B cell (primary cell): ENCODE data around the gene SLC17A8. TPM values are rescaled to one million over a fixed set of nuclear protein-coding genes. Genes with fewer than 3 reads are reported as not detected.

ENCODE experiments used
- ATAC-seq: fragments of 200-7000 bp; cut with Tn5 transposase; one replicate; pipeline ENCODE4 v1.10.0; 2021; ENCODE audit warnings: low read depth, mild to moderate bottlenecking, moderate number of reproducible peaks, moderate library complexity
- CTCF ChIA-PET: fragments of 350-600 bp; sonication (Branson Sonifier 250); formaldehyde crosslinking; loops from one replicate; lab custom pipeline; 2021; ENCODE audit warnings: antibody characterized with exemption, inconsistent platforms; lab: Charles Lee
- POLR2A ChIA-PET: fragments of 350-600 bp; sonication (Branson Sonifier 250); formaldehyde crosslinking; loops from one replicate; lab custom pipeline; 2021; ENCODE audit warnings: antibody characterized with exemption; lab: Charles Lee
- DNase-seq: peaks from one replicate; pipeline ENCODE4 v3.0.0; 2013
- H2AFZ ChIP-seq: 2 replicates; pipeline ENCODE4 v1.6.1; 2012; ENCODE audit warnings: mild to moderate bottlenecking, low read depth, low read length; ENCODE audit not compliant: insufficient read depth, poor library complexity, severe bottlenecking
- H3K27ac ChIP-seq, 2 donors: 1 replicate in 1 of 2; 2 replicates in 1 of 2; pipeline ENCODE4 v1.5.1; 2012 to 2013; ENCODE audit warnings: low read length in 2 of 2, mild to moderate bottlenecking in 2 of 2, moderate library complexity in 1 of 2
- H3K27me3 ChIP-seq, 4 experiments: fragments of 200-600 bp in 1 of 4; sonication (generic) in 1 of 4; replicated peaks in 1 of 4; 1 replicate in 2 of 4; 2 replicates in 2 of 4; pipeline versions ENCODE4 v1.6.1 to v1.7.0; 2013 to 2016; ENCODE audit warnings: low read length in 3 of 4, mild to moderate bottlenecking in 2 of 4, mixed read lengths in 1 of 4, moderate library complexity in 1 of 4; ENCODE audit not compliant: insufficient read depth in 4 of 4, control insufficient read depth in 3 of 4; ENCODE audit errors: control extremely low read depth in 1 of 4
- H3K36me3 ChIP-seq, 2 experiments: replicated peaks in 1 of 2; 1 replicate in 1 of 2; 2 replicates in 1 of 2; pipeline versions ENCODE4 v1.6.1 to v1.7.1; 2013; ENCODE audit warnings: low read length in 1 of 2; ENCODE audit not compliant: insufficient read depth in 2 of 2, control insufficient read depth in 1 of 2; ENCODE audit errors: control extremely low read depth in 1 of 2, extremely low read depth in 1 of 2
- H3K4me1 ChIP-seq, 2 donors: fragments of 200-600 bp in 1 of 2; sonication (generic) in 1 of 2; 1 replicate in 1 of 2; 2 replicates in 1 of 2; pipeline versions ENCODE4 v1.5.1 to v1.6.1; 2013 to 2017; ENCODE audit warnings: low read length in 2 of 2; ENCODE audit not compliant: control insufficient read depth in 2 of 2, insufficient read depth in 2 of 2
- H3K4me2 ChIP-seq: replicated peaks from 2 replicates; pipeline ENCODE3; 2012; ENCODE audit warnings: mild to moderate bottlenecking, low read depth, low read length; ENCODE audit not compliant: poor library complexity, severe bottlenecking
- H3K4me3 ChIP-seq, 5 experiments: fragments of 200-600 bp in 1 of 5; sonication (generic) in 1 of 5; 1 replicate in 3 of 5; 2 replicates in 2 of 5; pipeline versions ENCODE4 v1.5.1 to v1.7.0; 2011 to 2016; ENCODE audit warnings: low read length in 4 of 5, mild to moderate bottlenecking in 4 of 5, low read depth in 2 of 5, control low read depth in 1 of 5, moderate library complexity in 1 of 5; ENCODE audit not compliant: insufficient read depth in 1 of 5; ENCODE audit errors: control extremely low read depth in 1 of 5, extremely low read depth in 1 of 5
- H3K79me2 ChIP-seq: fragments of 200-600 bp; sonication (generic); one replicate; pipeline ENCODE4 v1.6.0; 2016; ENCODE audit warnings: low read length; ENCODE audit not compliant: control insufficient read depth, insufficient read depth
- H3K9ac ChIP-seq: fragments of 200-600 bp; sonication (generic); 2 replicates; pipeline ENCODE4 v1.6.1; 2017; ENCODE audit warnings: mild to moderate bottlenecking, low read length, moderate library complexity
- H3K9me3 ChIP-seq, 3 donors: one replicate each; pipeline versions ENCODE4 v1.6.1 to v1.7.1; 2013; ENCODE audit warnings: low read length in 2 of 3; ENCODE audit not compliant: control insufficient read depth in 2 of 3, insufficient read depth in 1 of 3; ENCODE audit errors: control extremely low read depth in 1 of 3
- H4K20me1 ChIP-seq: 2 replicates; pipeline ENCODE4 v1.6.0; 2012; ENCODE audit warnings: mild to moderate bottlenecking, low read length; ENCODE audit not compliant: insufficient read depth, control insufficient read depth, poor library complexity, severe bottlenecking
- H3K27ac Mint-ChIP-seq: one replicate; pipeline ENCODE4 v1.8.0; 2021; ENCODE audit warnings: mixed read lengths
- H3K27me3 Mint-ChIP-seq: one replicate; pipeline ENCODE4 v1.8.0; 2021; ENCODE audit warnings: mixed read lengths
- H3K4me1 Mint-ChIP-seq: one replicate; pipeline ENCODE4 v1.8.0; 2021; ENCODE audit warnings: mixed read lengths
- H3K4me3 Mint-ChIP-seq: one replicate; pipeline ENCODE4 v1.8.0; 2021; ENCODE audit warnings: mixed read lengths
- H3K9me3 Mint-ChIP-seq: one replicate; pipeline ENCODE4 v1.8.0; 2022; ENCODE audit warnings: mixed read lengths; ENCODE audit not compliant: insufficient read depth
- CTCF ChIP-seq: fragments of 200-600 bp; IDR thresholded peaks from one replicate; pipeline ENCODE4 v1.8.0; 2022; ENCODE audit warnings: antibody characterized with exemption, mild to moderate bottlenecking
- EZH2 ChIP-seq: IDR thresholded peaks from 2 replicates; pipeline ENCODE4 v1.6.1; 2012; ENCODE audit warnings: borderline replicate concordance, low read depth, mild to moderate bottlenecking, moderate library complexity, low read length; ENCODE audit not compliant: insufficient read depth, poor library complexity, severe bottlenecking
- WGBS: methylation state at CpG from one replicate; pipeline ENCODE4 v1.1.5; 2013; ENCODE audit warnings: missing lambda C conversion rate; ENCODE audit not compliant: insufficient coverage; 5-methylcytosine and 5-hydroxymethylcytosine counted together
- intact Hi-C: fragments of 100-400 bp; cut with micrococcal nuclease; formaldehyde crosslinking; loops from one replicate; pipeline ENCODE4 v1.10.0; 2022
- polyA plus RNA-seq: library from polyadenylated mRNA; depleted of rRNA; stranded (reverse); fragments of >200 nt; gene quantifications from 2 replicates; pipeline ENCODE4 v1.2.3, GENCODE V29; 2012
- total RNA-seq, 2 donors: library from RNA; stranded (reverse); fragments of 120-200 nt in 1 of 2; gene quantifications; 1 replicate in 1 of 2; 2 replicates in 1 of 2; pipeline versions ENCODE4 v1.2.3 to v1.2.4, GENCODE V29; 2013 to 2022

Gene SLC17A8
- total and polyA plus RNA-seq, 2 donors (not counting 1 experiment from before 2014, with no cell fraction given), result not detected

- peaks cover 0 to 4% (median 0%) of the 10 kb centered on the region in 4 experiments for H3K27me3 ChIP-seq
- POLR2A ChIA-PET, result no interaction called here
- no peak for ATAC-seq
- no peaks in the 10 kb centered on the region for H3K36me3 ChIP-seq
- 96% methylated on average over 4 of the region's 6 CpGs for WGBS
- no peak overlapping the region for H2AFZ ChIP-seq
- Mint-ChIP-seq H3K9me3 (no peaks in the 10 kb centered on the region), H3K4me3 (no peak overlapping the region), H3K27me3 (peaks cover 18% of the 10 kb centered on the region), H3K27ac (no peak overlapping the region), H3K4me1 (no peaks in the 10 kb centered on the region)
- TF ChIP-seq CTCF (no peak), EZH2 (no peak)
- no peak overlapping the region for H3K4me3 ChIP-seq
- intact Hi-C loops, result no loop called here
- no peak overlapping the region for H3K9ac ChIP-seq
- peaks cover 0 to 3% (median 0%) of the 10 kb centered on the region in 3 donors for H3K9me3 ChIP-seq
- no peak overlapping the region for H3K4me2 ChIP-seq
- H3K4me1 ChIP-seq, result no peaks in the 10 kb centered on the region
- no peaks in the 10 kb centered on the region for H4K20me1 ChIP-seq
- CTCF ChIA-PET, result no interaction called here
- no peak for DNase-seq
- H3K27ac ChIP-seq, result no peak overlapping the region
- no peaks in the 10 kb centered on the region for H3K79me2 ChIP-seq
Observed at GRCh38 chr12:100371146-100371545, 14.3 kb downstream of the SLC17A8 start.

- no peak for DNase-seq
- Histone ChIP-seq H2AFZ (no peak overlapping the region), H4K20me1 (no peaks in the 10 kb centered on the region), H3K27me3 (peaks cover 0 to 3% (median 0%) of the 10 kb centered on the region in 4 experiments), H3K9ac (no peak overlapping the region), H3K79me2 (no peaks in the 10 kb centered on the region), H3K36me3 (no peaks in the 10 kb centered on the region), H3K4me2 (no peak overlapping the region), H3K4me3 (no peak overlapping the region), H3K27ac (no peak overlapping the region), H3K4me1 (no peaks in the 10 kb centered on the region), H3K9me3 (peaks cover 0 to 3% (median 0%) of the 10 kb centered on the region in 3 donors)
- ATAC-seq, result no peak
- Mint-ChIP-seq H3K4me1 (no peaks in the 10 kb centered on the region), H3K27ac (no peak overlapping the region), H3K9me3 (no peaks in the 10 kb centered on the region), H3K4me3 (no peak overlapping the region), H3K27me3 (peaks cover 26% of the 10 kb centered on the region)
- TF ChIP-seq EZH2, result no peak
- no peak for TF ChIP-seq CTCF
- intact Hi-C loops, result no loop called here
- no CpG with 5 or more reads among the region's 11 CpGs for WGBS
- POLR2A ChIA-PET, result no interaction called here
- CTCF ChIA-PET, result no interaction called here
Observed at GRCh38 chr12:100372853-100373640, 16.2 kb downstream of the SLC17A8 start.
